Measurements from ENCODE around the gene GRIK2. TPM values are rescaled to one million over a fixed set of nuclear protein-coding genes. Genes with fewer than 3 reads are reported as not detected.

Gene GRIK2
- polyA plus RNA-seq, 1 experiment = 12.8 TPM

DNA sequence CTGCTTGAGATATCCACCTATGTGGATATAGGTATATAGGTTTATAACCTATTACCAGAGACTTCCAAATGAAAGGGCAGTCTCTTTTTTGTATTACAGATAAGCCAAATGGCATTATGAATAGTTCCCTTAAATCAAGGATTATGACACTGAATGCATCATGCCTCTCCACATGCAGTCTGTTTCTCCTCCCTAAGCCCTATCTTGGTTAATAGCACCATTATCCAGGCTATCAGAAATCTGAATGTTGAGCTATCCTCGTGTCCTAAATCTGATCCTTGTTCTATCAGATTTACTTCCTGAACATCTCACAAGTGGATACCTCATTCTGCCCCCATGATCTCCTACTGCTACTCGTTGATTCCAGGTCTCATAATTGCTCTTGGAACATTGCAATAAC, 138.0 kb downstream of the GRIK2 start:
- no peak for TF ChIP-seq CTCF (IDR thresholded peaks at IDR 0.05; ENCODE audit: low read depth, low read length)
- DNase-seq (ENCODE audit: low read depth, low spot score) = no peak
- Histone ChIP-seq H3K27me3 (ENCODE audit: control insufficient read depth, insufficient read depth, low read length) (no peaks in the 10 kb centered on the region), H3K4me3 (ENCODE audit: low read depth, low read length) (no peak overlapping the region), H3K27ac (ENCODE audit: low read depth, low read length) (no peak overlapping the region), H3K9me3 (ENCODE audit: control insufficient read depth, insufficient read depth, low read length) (no peaks in the 10 kb centered on the region)
- ChIA-PET CTCF (no interaction called here), POLR2A (no interaction called here)

DNA sequence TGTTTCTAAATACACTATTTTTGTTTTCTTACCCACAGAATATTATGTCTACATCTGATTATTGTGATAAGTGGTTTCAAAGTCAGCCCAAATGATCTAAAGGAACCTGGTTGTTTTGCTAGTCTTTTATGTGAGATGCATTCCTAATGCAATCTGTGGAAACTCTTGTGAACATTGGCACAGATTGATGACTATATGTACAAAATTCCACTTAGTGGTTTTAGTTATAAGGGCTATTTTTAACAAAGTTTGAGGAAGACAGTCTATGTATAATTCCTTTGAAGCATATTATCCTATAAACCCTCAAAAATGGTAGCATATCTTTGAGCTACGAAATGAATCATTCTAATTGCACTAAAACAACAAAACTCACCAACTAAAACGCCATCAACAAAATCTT, 140.9 kb downstream of the GRIK2 start:
- Histone ChIP-seq H3K27ac (ENCODE audit: low read depth, low read length) (no peak overlapping the region), H3K9me3 (ENCODE audit: control insufficient read depth, insufficient read depth, low read length) (no peaks in the 10 kb centered on the region), H3K4me3 (ENCODE audit: low read depth, low read length) (no peak overlapping the region; the same call in 1 of the 2 replicates), H3K27me3 (ENCODE audit: control insufficient read depth, insufficient read depth, low read length) (no peaks in the 10 kb centered on the region)
- no peak for TF ChIP-seq CTCF (IDR thresholded peaks at IDR 0.05; ENCODE audit: low read depth, low read length)
- POLR2A ChIA-PET = no interaction called here
- DNase-seq (ENCODE audit: low read depth, low spot score) = no peak
- CTCF ChIA-PET = interaction anchor here (1.5 kb wide), 1 partner anchor 57 kb away, joined by 3 read pairs; no protein-coding TSS in a partner anchor

- Histone ChIP-seq H3K9me3 (ENCODE audit: control insufficient read depth, insufficient read depth, low read length) (no peaks in the 10 kb centered on the region), H3K4me3 (ENCODE audit: low read depth, low read length) (peak overlapping the region; percentile 35), H3K27ac (ENCODE audit: low read depth, low read length) (no peak overlapping the region), H3K27me3 (ENCODE audit: control insufficient read depth, insufficient read depth, low read length) (no peaks in the 10 kb centered on the region)
- POLR2A ChIA-PET = no interaction called here
- no peak for DNase-seq (ENCODE audit: low read depth, low spot score)
- TF ChIP-seq CTCF (IDR thresholded peaks at IDR 0.05; ENCODE audit: low read depth, low read length) = no peak
- CTCF ChIA-PET = interaction anchor here (1.5 kb wide), 1 partner anchor 58 kb away, joined by 3 read pairs; no protein-coding TSS in a partner anchor
These were observed 141.3 kb downstream of the GRIK2 start for GRCh38 chr6:101534821-101535220.

GRCh38 chr6:101537753-101538316, 144.3 kb downstream of the GRIK2 start:
- H3K9me3 ChIP-seq (ENCODE audit: control insufficient read depth, insufficient read depth, low read length) = no peaks in the 10 kb centered on the region
- no peak overlapping the region for H3K4me3 ChIP-seq (ENCODE audit: low read depth, low read length)
- ChIA-PET CTCF (no interaction called here), POLR2A (no interaction called here)
- H3K27me3 ChIP-seq (ENCODE audit: control insufficient read depth, insufficient read depth, low read length) = no peaks in the 10 kb centered on the region
- TF ChIP-seq CTCF (IDR thresholded peaks at IDR 0.05; ENCODE audit: low read depth, low read length) = no peak
- H3K27ac ChIP-seq (ENCODE audit: low read depth, low read length) = no peak overlapping the region
- DNase-seq (ENCODE audit: low read depth, low spot score) = no peak

GRCh38 chr6:101539510-101540245, 146.2 kb downstream of the GRIK2 start:
- H3K27me3 ChIP-seq (ENCODE audit: control insufficient read depth, insufficient read depth, low read length) = no peaks in the 10 kb centered on the region
- DNase-seq (ENCODE audit: low read depth, low spot score) = no peak
- no peaks in the 10 kb centered on the region for H3K9me3 ChIP-seq (ENCODE audit: control insufficient read depth, insufficient read depth, low read length)
- POLR2A ChIA-PET = no interaction called here
- CTCF ChIA-PET = no interaction called here
- H3K4me3 ChIP-seq (ENCODE audit: low read depth, low read length) = no peak overlapping the region
- TF ChIP-seq CTCF (IDR thresholded peaks at IDR 0.05; ENCODE audit: low read depth, low read length) = no peak
- H3K27ac ChIP-seq (ENCODE audit: low read depth, low read length) = no peak overlapping the region
